Measurements from ENCODE around the gene LPIN2.

DNA sequence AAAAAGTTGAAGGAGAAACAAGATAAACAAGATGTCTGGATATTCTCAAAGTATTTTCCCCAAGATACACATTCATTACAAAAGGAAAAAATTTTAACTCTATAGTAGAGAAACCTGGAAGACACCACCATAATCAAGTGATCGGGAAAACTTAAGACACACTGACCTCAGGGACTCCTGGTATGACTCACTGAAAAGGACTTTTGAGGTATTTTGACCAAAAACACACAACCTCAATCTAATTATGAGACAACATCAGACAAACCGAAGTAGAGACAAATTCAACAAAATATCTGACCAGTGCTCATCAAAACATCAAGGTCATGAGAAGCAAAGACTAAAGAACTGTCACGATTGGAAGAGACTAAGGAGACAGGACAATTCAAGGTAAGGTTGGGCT is 34.7 kb downstream of the LPIN2 start:
- TF ChIP-seq CTCF (IDR thresholded peaks at IDR 0.05): no peak
- no peak for TF ChIP-seq POLR2A (IDR thresholded peaks at IDR 0.05)

Measured in thyroid gland (tissue), 4 donors.